Measurements from ENCODE around the gene SPATA31E1.

SPATA31E1 gene

GRCh38 chr9:87880683-87881082, 2.0 kb upstream of the SPATA31E1 start:
- Histone ChIP-seq H3K27ac (no peak overlapping the region), H3K4me1 (ENCODE audit: control insufficient read depth in 1 of 2, insufficient read depth in 1 of 2, low read depth in 1 of 2, low read length in 1 of 2) (no peaks in the 10 kb centered on the region), H3K9me3 (no peaks in the 10 kb centered on the region), H3K4me3 (ENCODE audit: low read depth in 1 of 2, low read length in 1 of 2) (no peak overlapping the region), H3K36me3 (no peaks in the 10 kb centered on the region), H3K27me3 (no peaks in the 10 kb centered on the region)
- TF ChIP-seq CTCF (IDR thresholded peaks at IDR 0.05), result no peak

- H3K36me3 ChIP-seq, result no peaks in the 10 kb centered on the region
- no peak overlapping the region for H3K27ac ChIP-seq
- no peaks in the 10 kb centered on the region for H3K9me3 ChIP-seq
- no peak overlapping the region for H3K4me3 ChIP-seq (ENCODE audit: low read depth in 1 of 2, low read length in 1 of 2)
- H3K27me3 ChIP-seq, result no peaks in the 10 kb centered on the region
- no peaks in the 10 kb centered on the region for H3K4me1 ChIP-seq (ENCODE audit: control insufficient read depth in 1 of 2, insufficient read depth in 1 of 2, low read depth in 1 of 2, low read length in 1 of 2)
- TF ChIP-seq CTCF (IDR thresholded peaks at IDR 0.05), result no peak
These were observed 597 bp downstream of the SPATA31E1 start for GRCh38 chr9:87883274-87883673.

GRCh38 chr9:87883990-87884389, 1.3 kb downstream of the SPATA31E1 start:
- Histone ChIP-seq H3K4me1 (ENCODE audit: control insufficient read depth in 1 of 2, insufficient read depth in 1 of 2, low read depth in 1 of 2, low read length in 1 of 2) (no peaks in the 10 kb centered on the region), H3K4me3 (ENCODE audit: low read depth in 1 of 2, low read length in 1 of 2) (no peak overlapping the region), H3K9me3 (no peaks in the 10 kb centered on the region), H3K27me3 (no peaks in the 10 kb centered on the region), H3K36me3 (no peaks in the 10 kb centered on the region), H3K27ac (no peak overlapping the region)
- TF ChIP-seq CTCF (IDR thresholded peaks at IDR 0.05), result no peak

GRCh38 chr9:87884578-87885459, 2.1 kb downstream of the SPATA31E1 start:
- Histone ChIP-seq H3K36me3 (no peaks in the 10 kb centered on the region), H3K4me1 (ENCODE audit: control insufficient read depth in 1 of 2, insufficient read depth in 1 of 2, low read depth in 1 of 2, low read length in 1 of 2) (no peaks in the 10 kb centered on the region), H3K27me3 (no peaks in the 10 kb centered on the region), H3K9me3 (no peaks in the 10 kb centered on the region), H3K27ac (no peak overlapping the region), H3K4me3 (ENCODE audit: low read depth in 1 of 2, low read length in 1 of 2) (no peak overlapping the region)
- TF ChIP-seq CTCF (IDR thresholded peaks at IDR 0.05), result no peak

GRCh38 chr9:87885484-87886189, 3.0 kb downstream of the SPATA31E1 start:
- no peaks in the 10 kb centered on the region for H3K27me3 ChIP-seq
- no peaks in the 10 kb centered on the region for H3K9me3 ChIP-seq
- H3K36me3 ChIP-seq, result no peaks in the 10 kb centered on the region
- H3K4me1 ChIP-seq (ENCODE audit: control insufficient read depth in 1 of 2, insufficient read depth in 1 of 2, low read depth in 1 of 2, low read length in 1 of 2), result no peaks in the 10 kb centered on the region
- H3K4me3 ChIP-seq (ENCODE audit: low read depth in 1 of 2, low read length in 1 of 2), result no peak overlapping the region
- H3K27ac ChIP-seq, result no peak overlapping the region
- TF ChIP-seq CTCF (IDR thresholded peaks at IDR 0.05), result no peak

All from neutrophil (primary cell).